Posterior vena cava (tissue), 2 donors: ENCODE measurements around the gene GLUL. TPM values are rescaled to one million over a fixed set of nuclear protein-coding genes. Genes with fewer than 3 reads are reported as not detected.
"Not testable (repeated sequence)": the region's sequence is repeated elsewhere in the genome, so short reads cannot be mapped to it uniquely, and the experiment has no call there.

Source experiments
- DNase-seq: peaks from one replicate; pipeline ENCODE4 v3.0.0-alpha.2; 2020; ENCODE audit warnings: low spot score
- intact Hi-C, 2 donors: fragments of 100-400 bp; cut with DNase I; formaldehyde crosslinking; loops; one replicate each; pipeline versions ENCODE4 v1.14.1 to v1.14.2; 2022 to 2023
- total RNA-seq, 2 donors: library from RNA; stranded (reverse); fragmentation: NEBNext Ultra II Directional; extraction: Animal tissue kit (Norgen Biotek cat#: 25700); gene quantifications; one replicate each; pipeline ENCODE4 v1.2.1, GENCODE V29; 2021
- donor health status: DM: yes; HTN: yes; CAD: no.
- donor health status: DM: yes; HTN: yes; CAD: no.

The GLUL gene
- total RNA-seq, 2 donors from 2014 or later, result 482 to 580 TPM

GRCh38 chr1:182397653-182398393 is 6.2 kb upstream of the GLUL start:
- DNase-seq, result no peak
- intact Hi-C loops, result loop anchor here (2.0 to 10.0 kb wide), 6 partner anchors 93 to 311 kb away; no protein-coding TSS in a partner anchor

- no peak for DNase-seq
- intact Hi-C loops, result loop anchor here (2.0 to 10.0 kb wide), 5 partner anchors 91 to 309 kb away; no protein-coding TSS in a partner anchor
These were observed 4.3 kb upstream of the GLUL start for GRCh38 chr1:182395906-182396305.

GRCh38 chr1:182394055-182394775 is 2.6 kb upstream of the GLUL start:
- intact Hi-C loops, result loop anchor here (10.0 kb wide), 2 partner anchors 89 to 109 kb away; no protein-coding TSS in a partner anchor
- no peak for DNase-seq

- peak; percentile 88 for DNase-seq
- intact Hi-C loops, result loop anchor here (10.0 kb wide), 2 partner anchors 88 to 108 kb away; no protein-coding TSS in a partner anchor
These were observed 749 bp upstream of the GLUL start for GRCh38 chr1:182392050-182393028.

GRCh38 chr1:182391028-182391361 is 595 bp downstream of the GLUL start:
- no peak for DNase-seq
- intact Hi-C loops, result loop anchor here (10.0 kb wide), 2 partner anchors 86 to 106 kb away; no protein-coding TSS in a partner anchor

GRCh38 chr1:182389619-182390047 is 2.0 kb downstream of the GLUL start:
- intact Hi-C loops, result loop anchor here (10.0 kb wide), 2 partner anchors 85 to 105 kb away; no protein-coding TSS in a partner anchor
- no peak for DNase-seq

GRCh38 chr1:182388392-182389134 is 3.0 kb downstream of the GLUL start:
- intact Hi-C loops, result no loop called here
- no peak for DNase-seq

GRCh38 chr1:182387566-182387965 is 4.0 kb downstream of the GLUL start:
- intact Hi-C loops, result no loop called here
- DNase-seq, result no peak

GRCh38 chr1:182386980-182387379 is 4.6 kb downstream of the GLUL start:
- intact Hi-C loops, result no loop called here
- DNase-seq, result no peak

GRCh38 chr1:182385885-182386853 is 5.4 kb downstream of the GLUL start:
- no peak for DNase-seq
- intact Hi-C loops, result no loop called here

GRCh38 chr1:182384387-182384960 is 7.1 kb downstream of the GLUL start:
- no peak for DNase-seq
- intact Hi-C loops, result no loop called here

GRCh38 chr1:182383934-182384333 is 7.7 kb downstream of the GLUL start:
- intact Hi-C loops, result no loop called here
- DNase-seq, result no peak

GRCh38 chr1:182383037-182383661 is 8.4 kb downstream of the GLUL start:
- intact Hi-C loops, result no loop called here
- DNase-seq, result no peak

- DNase-seq, result no peak
- intact Hi-C loops, result no loop called here
These were observed 9.4 kb downstream of the GLUL start for GRCh38 chr1:182381962-182382819.

GRCh38 chr1:182380199-182380598 is 11.4 kb downstream of the GLUL start:
- intact Hi-C loops, result no loop called here
- DNase-seq, result no peak

- DNase-seq, intact Hi-C loops: not testable (repeated sequence)
These were observed 11.8 kb downstream of the GLUL start for GRCh38 chr1:182379781-182380180.
